GM21825 (cell line): ENCODE data around the gene C6orf47.
"Not testable (repeated sequence)": the region's sequence is repeated elsewhere in the genome, so short reads cannot be mapped to it uniquely, and the experiment has no call there.

ENCODE experiments used
- ATAC-seq: cut with Tn5 transposase; IDR thresholded peaks from one replicate; pipeline ENCODE4 v1.9.1; 2021; ENCODE audit warnings: mild to moderate bottlenecking, moderate library complexity; ENCODE audit not compliant: unreplicated experiment

C6orf47 gene, protein sequence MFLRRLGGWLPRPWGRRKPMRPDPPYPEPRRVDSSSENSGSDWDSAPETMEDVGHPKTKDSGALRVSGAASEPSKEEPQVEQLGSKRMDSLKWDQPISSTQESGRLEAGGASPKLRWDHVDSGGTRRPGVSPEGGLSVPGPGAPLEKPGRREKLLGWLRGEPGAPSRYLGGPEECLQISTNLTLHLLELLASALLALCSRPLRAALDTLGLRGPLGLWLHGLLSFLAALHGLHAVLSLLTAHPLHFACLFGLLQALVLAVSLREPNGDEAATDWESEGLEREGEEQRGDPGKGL

DNA sequence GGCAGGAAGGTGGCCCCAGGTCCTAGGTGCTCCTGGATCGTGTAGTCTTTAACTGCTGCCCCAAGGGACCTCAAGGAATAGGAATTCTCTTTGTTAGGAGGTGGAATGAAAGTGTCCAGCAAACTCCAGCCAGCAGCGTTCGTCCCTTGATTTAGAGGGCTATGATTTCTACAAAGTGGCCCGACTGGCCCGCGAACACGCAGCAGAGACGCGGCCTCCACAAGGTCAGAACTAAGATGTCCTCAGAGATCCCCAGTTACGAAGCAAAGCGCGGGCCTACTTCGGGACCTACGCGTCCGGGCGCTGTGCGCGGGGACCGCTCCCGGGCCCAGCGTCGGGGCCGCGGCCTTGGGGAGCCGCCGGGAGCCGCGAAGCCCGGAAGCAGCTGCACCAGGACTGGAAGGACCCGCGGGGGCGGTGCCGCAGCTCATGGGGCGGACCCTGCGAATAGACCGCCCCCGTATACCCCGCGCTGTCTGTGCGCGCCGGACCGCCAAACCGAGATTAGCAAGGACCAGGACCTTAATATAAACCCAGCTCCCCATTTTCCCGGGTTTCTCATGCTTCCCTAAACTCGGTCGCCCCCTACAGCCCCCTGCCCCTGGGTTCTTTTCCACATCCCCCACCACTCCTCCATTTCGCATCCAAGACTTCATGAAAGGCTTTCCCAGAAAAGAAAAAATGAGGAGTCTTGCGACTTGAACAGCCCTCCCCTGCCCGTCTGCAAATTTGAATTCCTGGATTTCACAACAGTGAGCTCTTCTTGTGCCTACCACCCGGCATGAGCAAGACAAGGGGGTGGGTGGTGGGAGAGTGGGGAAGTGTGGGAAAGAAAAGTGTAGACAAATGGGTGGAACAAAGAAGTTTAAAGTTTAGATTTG, at the start of gene C6orf47:
Gene C6orf47 (minus strand): TSS at position 398 of the 881 bp plus-strand sequence. CDS start 831 bp downstream, outside the sequence.
- peak; percentile 39 for ATAC-seq

DNA sequence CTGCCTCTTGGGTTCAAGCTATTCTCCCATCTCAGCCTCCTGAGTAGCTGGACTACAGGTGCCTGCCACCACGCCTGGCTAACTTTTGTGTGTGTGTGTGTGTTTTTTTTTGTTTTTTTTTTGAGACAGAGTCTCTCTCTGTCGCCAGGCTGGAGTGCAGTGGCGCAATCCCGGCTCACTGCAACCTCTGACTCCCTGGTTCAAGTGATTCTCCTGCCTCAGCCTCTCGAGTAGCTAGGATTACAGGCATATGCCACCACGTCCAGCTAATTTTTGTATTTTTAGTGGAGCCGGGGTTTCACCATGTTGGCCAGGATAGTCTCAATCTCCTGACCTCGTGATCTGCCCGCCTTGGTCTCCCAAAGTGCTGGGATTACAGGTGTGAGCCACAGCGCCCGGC, 48.6 kb upstream of the C6orf47 start:
- ATAC-seq: not testable (repeated sequence)

DNA sequence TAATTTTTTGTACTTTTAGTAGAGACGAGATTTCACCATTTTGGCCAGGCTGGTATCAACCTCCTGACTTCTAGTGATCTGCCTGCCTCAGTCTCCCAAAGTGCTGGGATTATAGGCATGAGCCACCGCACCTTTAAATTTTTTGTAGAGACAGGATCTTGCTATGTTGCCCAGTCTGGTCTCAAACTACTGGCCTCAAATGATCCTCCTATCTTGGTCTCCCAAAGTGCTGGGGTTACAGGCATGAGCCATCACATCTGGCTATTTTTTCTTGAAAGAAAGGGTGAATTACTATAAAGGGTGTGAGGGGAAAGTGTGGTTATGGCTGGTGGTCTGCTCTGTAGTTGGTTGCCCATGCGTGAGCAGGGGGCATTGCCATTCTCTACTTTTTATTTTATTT, 47.6 kb upstream of the C6orf47 start:
- no peak for ATAC-seq

DNA sequence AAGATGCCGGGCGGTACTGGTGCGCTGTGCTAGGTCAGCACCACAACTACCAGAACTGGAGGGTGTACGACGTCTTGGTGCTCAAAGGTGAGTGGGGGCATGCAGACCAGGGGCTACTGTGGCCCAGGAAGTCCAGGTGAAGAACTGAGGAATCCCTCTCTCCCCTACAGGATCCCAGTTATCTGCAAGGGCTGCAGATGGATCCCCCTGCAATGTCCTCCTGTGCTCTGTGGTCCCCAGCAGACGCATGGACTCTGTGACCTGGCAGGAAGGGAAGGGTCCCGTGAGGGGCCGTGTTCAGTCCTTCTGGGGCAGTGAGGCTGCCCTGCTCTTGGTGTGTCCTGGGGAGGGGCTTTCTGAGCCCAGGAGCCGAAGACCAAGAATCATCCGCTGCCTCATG, 47.1 kb upstream of the C6orf47 start:
- ATAC-seq: no peak

DNA sequence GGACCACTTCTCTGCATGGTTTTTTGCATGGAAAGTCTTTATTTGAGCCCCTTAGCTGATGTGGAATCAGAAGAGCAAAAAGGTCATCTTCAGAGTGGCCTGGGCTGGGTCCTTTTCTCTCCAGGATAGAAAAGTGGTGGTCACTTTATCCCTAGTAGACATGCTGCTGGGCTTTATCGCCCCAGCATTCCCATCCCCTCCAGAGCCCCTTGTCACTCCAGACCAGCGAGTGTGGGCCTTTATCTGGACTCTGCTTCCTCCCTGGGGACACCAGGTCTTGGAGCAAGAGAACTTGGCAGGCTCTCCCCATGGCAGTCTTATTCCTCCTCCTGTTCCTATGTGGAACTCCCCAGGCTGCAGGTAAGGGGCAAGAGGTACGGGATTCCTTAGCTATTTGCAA, 46.0 kb upstream of the C6orf47 start, which contains the start of gene LY6G6F:
Gene LY6G6F (plus strand): TSS at position 268 of the 400 bp plus-strand sequence. CDS start 41 bp downstream, at position 309.
- ATAC-seq: no peak

DNA sequence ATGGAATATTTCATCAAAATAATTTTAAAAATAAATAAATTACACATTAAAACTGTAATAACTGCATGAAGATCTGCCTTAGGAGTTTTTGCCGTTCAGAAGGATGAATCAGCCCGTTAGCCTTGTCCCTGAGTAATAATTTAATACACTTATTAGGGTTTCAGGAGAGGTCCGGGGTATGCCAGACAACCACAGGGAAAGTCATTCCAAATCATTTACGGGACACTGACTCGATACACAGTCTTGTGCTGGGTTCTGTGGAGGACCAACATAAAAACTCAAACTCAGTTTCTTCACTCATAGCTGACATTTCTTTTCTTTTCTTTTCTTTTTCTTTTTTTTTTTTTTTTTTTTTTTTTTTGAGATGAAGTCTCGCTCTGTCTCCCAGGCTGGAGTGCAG, 45.4 kb upstream of the C6orf47 start:
- no peak for ATAC-seq

DNA sequence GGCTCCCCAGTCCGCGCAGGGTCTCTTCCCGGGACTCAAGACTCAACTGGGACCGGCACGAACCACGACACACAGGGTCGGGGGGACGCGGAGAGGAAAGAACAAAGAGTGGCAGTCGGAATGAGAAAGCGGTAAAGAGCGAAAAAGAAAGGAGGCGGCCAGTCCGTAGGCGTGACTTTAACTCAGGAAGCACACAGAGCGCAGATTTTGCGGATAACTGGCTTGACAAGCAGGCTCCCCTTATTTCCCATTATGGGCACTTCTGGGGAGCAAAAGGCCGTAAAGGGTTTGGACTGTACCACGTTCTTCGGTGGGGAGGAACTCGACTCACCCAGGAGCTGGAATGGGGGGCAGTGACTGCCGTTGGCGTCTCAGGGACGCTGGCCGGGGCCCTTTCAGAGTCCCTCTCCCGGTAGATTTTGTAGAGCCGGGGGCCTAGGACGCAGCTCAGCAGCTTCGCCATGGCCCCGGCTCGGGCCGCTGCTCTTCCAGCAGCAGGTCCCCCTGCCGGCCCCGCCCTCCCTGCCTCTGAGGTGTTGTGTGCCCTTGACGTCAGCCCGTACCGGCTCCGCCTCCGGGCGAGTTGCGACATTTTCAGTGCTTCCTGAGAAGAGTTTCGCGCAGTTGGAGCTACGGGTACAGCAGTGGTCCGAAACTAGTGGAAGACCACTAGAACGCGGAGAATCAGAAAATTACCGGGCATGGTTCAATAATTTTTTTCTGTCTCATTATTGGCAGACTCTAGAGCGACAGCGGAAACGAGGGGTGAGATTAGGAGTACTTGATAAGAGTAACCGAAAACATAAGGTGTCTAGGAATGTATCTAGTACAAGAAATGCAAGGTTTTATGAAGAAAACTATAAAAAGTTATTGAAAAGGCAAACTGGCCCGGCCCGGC, 42.5 kb upstream of the C6orf47 start, which contains the start of gene ABHD16A:
Gene ABHD16A (minus strand): TSS at position 506 of the 898 bp plus-strand sequence. CDS start 43 bp downstream, at position 463.
- peak; percentile 89 for ATAC-seq

DNA sequence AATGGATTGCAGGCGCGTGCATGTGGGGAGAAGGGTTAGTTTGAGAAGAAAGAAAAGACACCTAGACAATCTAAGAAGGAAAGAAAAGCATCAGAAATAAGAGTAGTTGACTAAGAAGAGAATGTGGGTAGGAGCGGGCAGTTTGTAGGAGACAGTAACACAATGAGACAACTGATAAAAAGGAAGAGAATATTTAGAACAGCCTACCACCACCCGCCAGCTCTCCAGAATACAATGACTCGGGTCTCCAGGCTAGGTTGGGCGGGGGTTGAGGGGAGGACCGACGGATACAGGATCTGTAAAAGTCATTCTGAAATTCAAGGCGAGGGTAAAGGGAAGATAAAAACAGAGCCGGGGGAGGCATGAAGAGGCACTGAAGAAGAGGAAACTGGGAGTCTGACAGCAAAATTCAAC, 41.8 kb upstream of the C6orf47 start:
- no peak for ATAC-seq

DNA sequence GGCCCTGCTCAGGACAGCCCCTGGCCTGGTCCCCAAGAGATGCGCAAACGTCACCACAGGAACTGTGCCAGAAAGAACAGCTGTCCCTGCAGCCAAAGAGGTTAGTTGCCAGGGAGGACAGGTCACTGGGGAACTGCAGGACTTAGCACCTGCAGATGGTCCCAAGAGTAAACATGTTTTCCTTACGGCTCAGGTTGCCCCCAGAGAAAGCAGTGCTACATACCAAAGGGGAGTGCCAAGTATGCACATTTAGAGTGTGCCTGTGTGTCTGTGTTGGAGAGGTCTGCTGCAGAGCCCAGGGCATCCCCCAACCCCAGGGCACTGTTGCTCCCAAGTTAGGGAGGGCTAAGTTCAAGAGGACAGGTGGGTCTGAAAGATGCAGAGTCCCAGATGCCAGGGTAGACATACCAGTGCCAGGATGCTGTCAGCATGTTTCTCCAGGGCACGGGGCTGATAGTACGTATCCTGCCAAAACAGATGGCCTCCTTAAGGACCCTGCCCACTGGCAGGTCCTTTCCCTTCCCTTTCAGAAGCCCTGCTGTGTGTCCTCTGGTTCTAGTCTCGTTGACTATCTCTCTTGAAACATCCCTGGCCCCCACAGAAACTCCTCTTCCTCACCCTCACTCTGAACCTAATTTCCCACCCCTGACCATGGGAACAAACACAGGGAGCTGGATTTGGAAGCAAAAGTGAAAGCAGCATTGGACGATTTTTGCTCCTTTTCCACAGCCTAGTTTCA, 41.3 kb upstream of the C6orf47 start:
- no peak for ATAC-seq

DNA sequence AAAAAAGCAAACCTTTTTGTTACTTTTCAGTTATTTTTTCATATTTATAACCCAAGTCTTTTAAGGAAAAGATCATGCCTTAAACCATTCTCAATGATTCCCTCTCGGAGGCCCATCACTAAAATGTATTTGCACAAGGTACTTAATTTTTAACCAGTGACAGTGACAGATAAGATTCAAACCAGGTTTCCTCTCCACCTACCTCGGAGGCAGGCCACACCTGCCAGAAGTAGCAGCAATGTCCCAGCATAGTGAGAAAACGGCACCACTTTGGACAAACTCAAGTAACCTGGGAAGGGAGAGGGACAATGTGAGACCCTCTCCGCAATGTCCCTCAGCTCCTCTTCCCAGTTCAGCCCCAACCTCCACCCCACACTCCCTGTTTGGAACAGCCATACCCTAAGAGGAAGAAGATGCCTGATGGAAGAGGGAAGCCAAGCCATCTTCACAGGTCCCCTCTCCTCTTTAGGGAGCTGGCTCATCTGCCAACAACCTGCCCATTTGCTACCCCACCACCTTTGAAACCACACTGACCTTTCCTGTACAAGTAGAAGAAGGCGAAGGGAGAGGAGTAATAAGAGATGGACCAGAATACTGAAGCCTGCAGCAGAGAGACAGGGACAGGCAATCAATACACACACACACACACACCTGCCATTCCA, 40.3 kb upstream of the C6orf47 start:
- ATAC-seq: no peak

DNA sequence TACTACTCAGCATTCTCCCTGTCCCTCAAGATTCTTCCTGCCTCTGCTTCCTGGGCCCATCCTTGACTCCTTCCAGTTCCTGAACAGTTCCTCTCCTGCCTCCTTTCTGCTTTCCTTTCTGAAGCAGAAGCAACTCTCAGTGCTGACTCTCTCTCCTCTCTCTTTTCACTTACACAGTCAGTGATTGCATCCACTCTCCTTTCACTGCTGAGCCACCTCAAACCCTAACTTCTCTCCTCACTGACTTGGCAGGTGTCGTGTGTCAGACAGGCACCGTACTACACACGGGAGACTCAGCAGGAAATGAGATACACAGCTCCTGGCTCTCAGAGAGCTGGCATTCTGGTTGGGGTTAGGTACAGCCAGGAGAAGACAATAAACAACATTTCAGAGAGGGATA, 37.0 kb upstream of the C6orf47 start:
- no peak for ATAC-seq

DNA sequence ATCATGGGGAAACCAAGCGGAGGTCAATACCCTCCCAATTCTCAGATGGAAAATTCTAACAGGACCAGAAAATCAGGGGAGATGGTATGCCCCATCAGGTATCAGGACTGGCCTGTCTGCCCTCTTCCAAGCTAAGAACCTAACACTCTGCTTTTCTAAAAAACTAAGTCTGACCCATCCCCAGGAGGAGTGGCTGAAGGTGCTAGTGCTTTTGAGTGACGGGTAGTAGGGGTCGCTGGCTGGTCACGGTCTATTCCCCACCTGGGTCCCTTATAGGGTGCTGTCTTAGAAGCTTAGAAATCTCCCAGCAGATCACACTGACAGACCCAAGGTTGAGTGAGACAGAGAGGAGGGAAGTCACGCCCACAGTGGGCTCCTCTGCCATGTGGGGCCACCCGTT, 33.0 kb upstream of the C6orf47 start:
- ATAC-seq: no peak

DNA sequence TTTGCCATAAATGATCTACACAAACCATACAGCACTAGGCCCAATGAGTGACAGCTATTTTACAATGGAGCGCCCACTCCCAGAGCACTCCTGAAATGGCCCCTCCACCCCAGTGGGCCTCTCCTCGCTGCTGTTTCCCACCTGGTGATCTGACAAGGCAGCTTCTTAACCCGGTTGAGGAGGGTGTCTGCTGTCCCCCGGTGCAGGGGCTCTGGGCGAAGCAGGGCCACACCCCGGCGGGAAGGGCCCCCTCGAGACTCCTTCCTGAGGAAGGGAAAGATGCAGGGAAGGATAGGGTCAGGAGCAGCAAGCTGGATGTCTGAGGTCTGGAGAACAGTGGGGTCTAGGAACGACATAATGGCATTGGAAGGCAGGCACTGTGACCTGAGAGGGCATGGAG, 32.3 kb upstream of the C6orf47 start:
- ATAC-seq: no peak

DNA sequence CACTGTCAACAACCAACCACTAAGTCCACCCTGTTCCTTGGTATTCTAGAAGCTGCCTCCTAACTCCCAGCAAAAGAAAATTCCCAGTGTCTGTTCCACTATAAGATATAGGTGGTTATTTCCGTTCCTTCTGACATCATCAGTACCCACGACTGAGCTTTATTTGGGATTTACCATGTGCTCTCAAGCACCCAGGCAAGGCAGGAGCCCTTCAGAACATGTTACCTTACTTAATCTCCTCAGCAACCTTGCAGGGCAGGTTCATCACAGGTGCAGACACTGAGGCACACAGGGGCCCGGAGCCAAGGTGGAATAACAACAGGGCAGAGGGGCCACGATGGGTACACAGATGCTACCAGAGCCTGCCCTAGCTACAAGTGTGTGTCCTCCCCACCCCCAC, 31.8 kb upstream of the C6orf47 start:
- no peak for ATAC-seq

DNA sequence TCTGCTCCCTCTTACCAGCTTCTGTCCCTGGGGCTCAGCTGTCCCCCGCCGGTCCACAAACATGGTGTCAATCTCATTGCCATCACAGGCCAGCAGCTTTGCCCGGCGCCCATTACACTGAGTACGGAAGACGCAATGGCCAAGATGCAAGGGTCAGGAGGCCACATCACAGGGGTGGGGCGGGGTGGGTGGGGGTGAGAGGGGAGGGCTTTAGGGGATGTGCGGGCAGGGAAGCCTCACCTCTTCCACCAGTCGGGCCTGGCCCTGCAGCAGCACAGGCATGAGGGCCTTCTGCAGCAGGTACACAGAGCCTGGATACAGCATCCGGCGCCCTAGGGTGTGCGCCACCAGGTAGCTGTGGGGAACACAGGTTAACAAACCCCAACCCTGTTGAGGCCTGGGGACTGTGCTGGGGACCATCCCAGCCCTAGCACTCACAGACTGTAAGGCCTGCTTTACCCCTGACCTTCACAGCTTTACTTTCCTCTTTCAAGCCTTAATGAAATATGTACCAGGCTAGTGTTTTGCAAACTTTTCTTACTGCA, 31.1 kb upstream of the C6orf47 start:
- ATAC-seq: no peak

DNA sequence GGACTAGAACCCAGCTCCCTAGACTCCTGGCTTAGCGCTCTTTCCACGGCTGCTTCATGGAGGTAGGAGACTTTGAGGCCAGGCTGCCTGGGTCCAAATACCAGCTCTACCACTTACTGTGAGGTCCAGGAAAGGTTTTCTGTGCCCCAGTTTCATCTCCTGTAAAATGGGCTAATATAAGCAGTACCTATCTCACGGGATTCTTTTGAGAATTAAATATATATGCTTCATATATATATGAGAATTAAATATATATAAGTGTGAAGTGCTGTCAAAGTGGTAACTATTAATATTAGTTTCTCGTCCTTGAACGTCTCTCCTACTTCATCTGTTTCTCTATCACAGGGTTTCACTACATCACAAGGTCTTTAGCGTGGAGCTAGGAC, 30.5 kb upstream of the C6orf47 start:
- no peak for ATAC-seq

DNA sequence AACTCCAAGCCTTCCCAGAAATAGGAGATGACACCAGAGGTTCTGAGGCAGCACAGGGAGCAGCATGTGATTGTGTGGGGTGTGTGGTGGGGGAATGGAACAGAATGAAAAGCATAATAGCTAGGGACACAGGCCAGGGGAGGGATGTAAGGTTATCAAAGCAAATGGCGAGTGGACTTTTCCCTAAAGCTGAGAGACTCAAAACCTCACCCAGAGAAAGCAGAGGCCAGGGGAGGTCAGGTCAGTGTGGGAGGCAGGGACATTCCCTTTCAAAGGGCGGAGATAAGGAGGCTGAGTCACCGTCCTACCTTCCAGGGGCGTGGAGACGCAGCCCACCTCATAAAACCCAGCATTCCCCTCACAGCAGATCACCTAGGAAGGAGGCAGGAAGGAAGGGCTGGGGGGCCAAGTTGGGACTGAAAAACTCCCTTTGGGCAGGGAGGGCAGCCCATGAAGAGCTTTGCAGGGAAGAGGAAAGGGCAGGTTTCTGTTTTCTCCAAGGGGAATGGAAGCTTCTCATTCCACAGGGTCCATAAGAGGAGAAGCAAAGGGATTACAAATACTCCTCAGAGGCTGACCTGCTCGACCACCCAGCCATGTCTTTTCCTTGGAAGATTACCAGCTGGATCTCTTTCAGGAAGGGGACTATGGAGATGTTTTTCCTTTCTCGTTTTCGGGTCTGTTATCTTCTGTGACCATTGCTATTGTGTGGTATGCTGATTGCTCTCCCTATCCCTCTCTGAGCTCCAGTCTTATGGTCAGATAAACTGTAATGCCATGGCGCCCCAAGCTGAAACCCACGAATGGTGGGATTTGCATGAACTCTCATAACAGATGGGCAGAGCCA, 29.9 kb upstream of the C6orf47 start:
- no peak for ATAC-seq
